IPS-20b (cell line): ENCODE results near the gene MTMR4.

Experiments
- H3K27ac ChIP-seq: one replicate; pipeline ENCODE4 v1.5.1; 2013; ENCODE audit warnings: low read length
- H3K27me3 ChIP-seq: 2 replicates; pipeline ENCODE4 v1.6.1; 2013; ENCODE audit warnings: mild to moderate bottlenecking, low read length, inconsistent platforms; ENCODE audit not compliant: insufficient read depth
- H3K36me3 ChIP-seq: 2 replicates; pipeline ENCODE4 v1.6.1; 2013; ENCODE audit warnings: low read depth, mild to moderate bottlenecking, inconsistent platforms, low read length, moderate library complexity; ENCODE audit not compliant: insufficient read depth
- H3K4me1 ChIP-seq: 2 replicates; pipeline ENCODE4 v1.6.1; 2013; ENCODE audit warnings: mild to moderate bottlenecking, control low read depth, inconsistent platforms, low read length, moderate library complexity; ENCODE audit not compliant: insufficient read depth
- H3K4me3 ChIP-seq: 2 replicates; pipeline ENCODE4 v1.5.1; 2013; ENCODE audit warnings: mild to moderate bottlenecking, low read length, inconsistent platforms
- H3K9ac ChIP-seq: 2 replicates; pipeline ENCODE4 v1.6.1; 2013; ENCODE audit warnings: low read depth, mild to moderate bottlenecking, inconsistent platforms, low read length, moderate library complexity
- H3K9me3 ChIP-seq: 2 replicates; pipeline ENCODE4 v1.6.1; 2013; ENCODE audit warnings: mild to moderate bottlenecking, low read depth, low read length, inconsistent platforms; ENCODE audit not compliant: insufficient read depth

MTMR4 gene

GRCh38 chr17:58520843-58521430 lies 6.5 kb upstream of the MTMR4 start:
- Histone ChIP-seq H3K36me3 (no peaks in the 10 kb centered on the region), H3K27me3 (no peaks in the 10 kb centered on the region), H3K4me3 (no peak overlapping the region), H3K9me3 (no peaks in the 10 kb centered on the region), H3K27ac (no peak overlapping the region), H3K4me1 (peaks cover 4% of the 10 kb centered on the region), H3K9ac (no peak overlapping the region)

GRCh38 chr17:58517928-58518609 lies 3.6 kb upstream of the MTMR4 start:
- peak overlapping the region; percentile 91 for H3K27ac ChIP-seq
- H3K27me3 ChIP-seq = no peaks in the 10 kb centered on the region
- H3K4me1 ChIP-seq = peaks cover 10% of the 10 kb centered on the region; the same call in 1 of the 2 replicates
- H3K4me3 ChIP-seq = peak overlapping the region; percentile 99
- H3K9me3 ChIP-seq = no peaks in the 10 kb centered on the region
- H3K36me3 ChIP-seq = 0 out of 2 replicates have a peak, but pooled peaks cover 3% of the 10 kb centered on the region
- peak overlapping the region; percentile 96 for H3K9ac ChIP-seq

- H3K27ac ChIP-seq = peak overlapping the region; percentile 72
These were observed 3.0 kb upstream of the MTMR4 start for GRCh38 chr17:58517378-58517927.

GRCh38 chr17:58516644-58517377 lies 2.4 kb upstream of the MTMR4 start:
- Histone ChIP-seq H3K36me3 (peaks cover 12% of the 10 kb centered on the region), H3K27me3 (no peaks in the 10 kb centered on the region), H3K9me3 (no peaks in the 10 kb centered on the region), H3K9ac (peak overlapping the region; percentile 86), H3K4me1 (peaks cover 10% of the 10 kb centered on the region; the same call in 1 of the 2 replicates), H3K4me3 (peak overlapping the region; percentile 91), H3K27ac (peak overlapping the region; percentile 72)

More at GRCh38 chr17:58517378-58517927, 3.0 kb upstream of the MTMR4 start:
- Histone ChIP-seq H3K36me3 (peaks cover 7% of the 10 kb centered on the region), H3K9ac (peak overlapping the region; percentile 86), H3K4me3 (peak overlapping the region; percentile 91), H3K4me1 (peaks cover 10% of the 10 kb centered on the region; the same call in 1 of the 2 replicates), H3K27me3 (no peaks in the 10 kb centered on the region), H3K9me3 (no peaks in the 10 kb centered on the region)

- H3K27me3 ChIP-seq = no peaks in the 10 kb centered on the region
- no peaks in the 10 kb centered on the region for H3K9me3 ChIP-seq
- peak overlapping the region; percentile 84 for H3K4me3 ChIP-seq
- peaks cover 28% of the 10 kb centered on the region for H3K36me3 ChIP-seq
- peaks cover 10% of the 10 kb centered on the region; the same call in 1 of the 2 replicates for H3K4me1 ChIP-seq
- peak overlapping the region; percentile 80; the same call in 1 of the 2 replicates for H3K9ac ChIP-seq
- peak overlapping the region; percentile 75 for H3K27ac ChIP-seq
These were observed 848 bp upstream of the MTMR4 start for GRCh38 chr17:58515286-58515685.

GRCh38 chr17:58514770-58515157 lies 326 bp upstream of the MTMR4 start:
- Histone ChIP-seq H3K27ac (peak overlapping the region; percentile 75), H3K36me3 (peaks cover 33% of the 10 kb centered on the region), H3K4me3 (peak overlapping the region; percentile 84), H3K9me3 (no peaks in the 10 kb centered on the region), H3K4me1 (peaks cover 10% of the 10 kb centered on the region; the same call in 1 of the 2 replicates), H3K27me3 (no peaks in the 10 kb centered on the region), H3K9ac (peak overlapping the region; percentile 80; the same call in 1 of the 2 replicates)

- no peaks in the 10 kb centered on the region for H3K27me3 ChIP-seq
- peak overlapping the region; percentile 84 for H3K4me3 ChIP-seq
- peak overlapping the region; percentile 89; the same call in 1 of the 2 replicates for H3K9ac ChIP-seq
- peak overlapping the region; percentile 79 for H3K27ac ChIP-seq
- peaks cover 6% of the 10 kb centered on the region; the same call in 1 of the 2 replicates for H3K4me1 ChIP-seq
- peaks cover 46% of the 10 kb centered on the region for H3K36me3 ChIP-seq
- H3K9me3 ChIP-seq = no peaks in the 10 kb centered on the region
These were observed 1.0 kb downstream of the MTMR4 start for GRCh38 chr17:58513267-58513964.

GRCh38 chr17:58510075-58510474 lies 4.4 kb downstream of the MTMR4 start:
- Histone ChIP-seq H3K27ac (no peak overlapping the region), H3K4me3 (no peak overlapping the region), H3K36me3 (peaks cover 77% of the 10 kb centered on the region), H3K9ac (no peak overlapping the region), H3K9me3 (no peaks in the 10 kb centered on the region), H3K27me3 (no peaks in the 10 kb centered on the region), H3K4me1 (peaks cover 3% of the 10 kb centered on the region; the same call in 1 of the 2 replicates)

GRCh38 chr17:58508341-58509067 lies 5.9 kb downstream of the MTMR4 start:
- H3K4me3 ChIP-seq = no peak overlapping the region
- peaks cover 92% of the 10 kb centered on the region for H3K36me3 ChIP-seq
- no peaks in the 10 kb centered on the region for H3K9me3 ChIP-seq
- H3K4me1 ChIP-seq = no peaks in the 10 kb centered on the region
- no peaks in the 10 kb centered on the region for H3K27me3 ChIP-seq
- no peak overlapping the region for H3K27ac ChIP-seq
- H3K9ac ChIP-seq = no peak overlapping the region

GRCh38 chr17:58507123-58507634 lies 7.3 kb downstream of the MTMR4 start:
- H3K9me3 ChIP-seq = no peaks in the 10 kb centered on the region

More at GRCh38 chr17:58507123-58507634, 7.3 kb downstream of the MTMR4 start:
- H3K4me3 ChIP-seq = no peak overlapping the region
- H3K4me1 ChIP-seq = no peaks in the 10 kb centered on the region
- H3K27ac ChIP-seq = no peak overlapping the region
- H3K27me3 ChIP-seq = no peaks in the 10 kb centered on the region
- H3K9ac ChIP-seq = no peak overlapping the region
- peaks cover 99% of the 10 kb centered on the region for H3K36me3 ChIP-seq
